ENCODE results near the gene HSBP1.

The HSBP1 gene

DNA sequence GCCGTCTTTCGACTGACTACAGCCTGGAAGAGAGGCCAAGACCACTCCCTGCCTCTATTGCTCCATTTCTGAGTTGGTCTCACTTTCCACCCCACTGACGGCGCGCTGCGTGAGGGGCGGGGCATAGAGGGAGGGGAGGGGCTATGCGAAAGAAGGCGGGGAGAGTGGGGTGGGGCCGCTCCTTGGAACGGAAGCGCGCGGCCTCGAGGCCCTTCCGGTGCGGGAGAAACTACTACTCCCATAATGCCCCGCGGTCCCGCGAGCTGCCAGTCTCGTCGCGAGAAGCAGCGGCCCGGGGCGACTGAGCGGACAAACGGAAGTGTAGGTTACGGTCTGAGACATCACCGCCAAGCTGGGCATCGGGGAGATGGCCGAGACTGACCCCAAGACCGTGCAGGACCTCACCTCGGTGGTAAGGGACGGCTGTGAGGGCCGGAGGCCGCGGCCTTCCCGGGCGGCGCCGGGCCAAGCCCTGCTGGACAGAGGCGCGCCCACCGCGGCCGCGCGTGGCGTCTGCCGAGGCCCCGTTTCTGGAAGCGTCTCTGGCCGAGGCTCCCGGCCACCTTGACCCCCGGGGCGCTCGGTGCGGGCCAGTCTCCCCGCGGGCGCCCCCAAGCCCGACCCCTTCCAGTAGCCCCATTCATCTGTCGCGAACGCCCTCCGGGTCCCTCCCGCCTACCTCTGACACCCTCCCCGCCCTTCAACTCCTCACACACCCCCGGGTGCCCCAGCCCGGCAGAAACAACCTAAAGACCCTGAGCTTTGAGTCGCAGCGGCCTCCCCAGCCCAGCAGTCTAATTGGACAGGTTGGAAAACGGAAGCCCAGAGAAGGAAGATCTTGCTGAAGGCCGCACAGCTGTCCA, at the start of gene HSBP1:
Gene HSBP1 (plus strand): TSS at position 269 of the 863 bp plus-strand sequence. CDS start 99 bp downstream, at position 368.
- DNase-seq, result peak; percentile 95

DNA sequence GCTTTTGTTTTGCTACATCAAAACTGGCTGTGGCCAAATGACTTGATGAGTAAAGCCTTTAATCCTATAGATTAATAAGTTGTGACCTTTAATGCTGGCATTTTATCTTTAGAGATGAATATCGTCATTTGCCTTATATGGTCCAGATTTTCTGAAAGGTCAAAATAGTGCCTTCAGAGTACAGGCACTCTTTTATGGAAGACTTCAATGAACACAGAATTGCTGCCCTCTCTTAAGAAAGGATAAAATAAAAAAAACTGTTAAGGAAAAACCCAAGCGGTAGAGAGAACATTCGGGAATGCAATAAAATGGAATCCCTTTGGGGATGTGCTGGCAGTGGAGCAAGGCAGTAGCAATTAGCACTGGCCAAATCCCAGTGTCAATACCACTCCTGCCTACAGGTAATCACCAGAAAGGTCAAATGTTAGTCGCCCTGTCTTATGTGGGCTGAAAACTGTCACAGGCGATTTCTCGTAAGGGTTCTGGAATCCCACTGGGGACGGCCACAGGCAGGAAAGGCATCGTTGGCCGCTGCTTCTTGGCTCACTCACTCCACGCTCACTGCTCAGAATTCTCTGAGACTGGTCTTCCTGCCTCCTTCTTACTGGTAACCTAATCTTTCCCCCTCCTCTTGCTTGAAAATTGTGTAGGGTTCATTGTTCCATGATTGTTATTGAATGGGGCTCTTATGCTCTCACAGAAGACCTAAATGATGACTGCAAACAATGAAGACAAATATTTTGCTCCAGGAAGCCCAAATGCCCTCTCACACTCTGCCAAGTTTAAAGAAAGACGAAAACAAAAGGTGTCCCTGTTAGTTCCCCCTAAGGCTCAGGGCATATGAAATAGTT, 45.4 kb upstream of the HSBP1 start:
- DNase-seq, result no peak

DNA sequence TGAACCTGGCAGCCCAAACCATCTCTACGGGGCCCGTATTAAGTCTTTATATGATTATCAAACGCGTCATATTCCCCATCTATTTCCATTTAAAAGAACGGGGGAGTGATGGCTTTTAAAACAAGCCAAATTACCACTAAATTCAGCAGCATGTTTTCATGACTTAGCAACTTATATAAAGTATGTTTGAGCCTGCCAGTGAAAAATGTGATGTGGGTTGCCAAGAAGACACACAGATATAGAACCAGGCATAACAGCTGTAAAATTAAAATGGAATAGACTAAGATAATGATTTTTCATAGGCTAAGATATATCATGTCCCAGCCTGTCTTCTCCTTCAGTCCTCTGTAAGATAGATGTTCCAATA, 44.8 kb upstream of the HSBP1 start:
- no peak for DNase-seq

DNA sequence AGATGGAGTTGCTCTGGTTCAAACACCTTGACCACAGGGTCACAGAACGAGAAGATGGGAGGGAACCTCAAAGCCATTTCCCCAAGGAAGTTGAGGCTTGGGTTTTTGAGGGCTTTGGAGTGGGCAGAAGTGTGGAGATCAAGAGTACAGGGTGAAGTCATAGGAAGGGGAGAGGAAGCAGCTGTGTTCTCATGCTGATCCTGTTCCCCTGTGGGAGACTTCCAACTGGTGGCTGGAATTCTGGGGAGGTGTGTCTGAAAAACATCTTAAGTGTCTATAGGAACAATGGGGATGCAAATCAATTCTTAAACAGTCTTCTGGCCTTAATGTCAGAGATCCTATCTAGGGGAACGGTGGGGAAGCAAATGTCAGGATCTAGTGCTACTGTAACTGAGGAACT, 38.8 kb upstream of the HSBP1 start:
- no peak for DNase-seq

DNA sequence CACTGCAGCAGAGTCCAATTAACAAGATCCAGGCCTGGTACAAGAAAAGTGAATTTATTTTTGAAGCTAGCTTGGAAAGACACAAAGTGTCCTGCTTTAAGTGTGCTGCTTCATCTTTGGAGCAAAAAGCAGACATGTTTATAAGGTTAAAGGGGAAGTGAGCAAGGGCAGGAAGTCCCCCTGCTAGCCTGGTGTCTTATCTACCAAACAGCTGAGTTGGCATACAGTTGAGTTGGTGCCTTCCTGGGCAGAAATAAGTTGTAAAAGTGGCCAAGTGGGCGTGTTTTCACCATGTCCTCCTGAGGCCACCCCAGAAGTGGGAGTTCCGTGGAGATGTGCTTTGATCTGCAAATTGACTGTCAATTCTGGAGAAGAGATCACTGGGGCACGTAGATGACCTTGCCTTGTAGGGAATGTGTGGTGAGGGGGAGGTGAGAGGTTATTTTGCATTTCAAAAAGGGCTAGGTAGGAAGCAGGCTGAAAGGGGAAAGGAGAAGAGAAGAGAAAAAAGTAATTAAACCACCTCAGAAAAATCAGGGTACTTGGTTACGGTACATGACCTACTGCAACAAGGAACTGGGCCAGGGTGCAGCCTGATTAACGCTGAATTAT, 38.3 kb upstream of the HSBP1 start:
- DNase-seq, result no peak

DNA sequence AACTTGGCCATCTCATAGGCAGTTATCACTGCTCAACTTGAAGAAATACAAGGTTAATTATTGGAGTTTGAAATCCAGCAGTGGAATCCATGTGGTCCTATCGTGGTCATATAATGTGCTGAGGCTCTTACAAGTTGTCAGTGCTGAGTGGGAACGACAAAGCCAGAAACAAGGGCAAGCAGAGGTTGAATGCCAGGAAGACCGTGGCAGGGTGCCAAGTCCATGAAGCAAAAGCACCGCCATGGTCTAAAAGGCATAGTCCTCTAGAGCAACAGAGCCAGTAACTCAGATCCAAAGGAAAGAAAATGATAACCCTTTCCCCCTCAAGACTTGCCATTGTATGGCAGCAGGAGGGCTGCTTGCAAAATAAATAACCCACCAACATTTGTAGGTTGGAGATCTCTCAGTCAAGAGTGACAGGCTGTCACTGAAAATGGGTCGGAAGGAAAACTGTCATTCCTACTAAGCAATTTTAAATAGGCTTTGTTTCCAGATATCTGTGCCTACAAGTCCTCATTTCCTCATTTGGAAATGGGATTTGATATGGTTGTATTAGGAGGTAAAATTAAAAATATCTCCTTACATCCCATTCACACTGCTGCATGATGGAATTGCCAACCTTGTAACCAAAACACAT, 36.4 kb upstream of the HSBP1 start:
- no peak for DNase-seq

DNA sequence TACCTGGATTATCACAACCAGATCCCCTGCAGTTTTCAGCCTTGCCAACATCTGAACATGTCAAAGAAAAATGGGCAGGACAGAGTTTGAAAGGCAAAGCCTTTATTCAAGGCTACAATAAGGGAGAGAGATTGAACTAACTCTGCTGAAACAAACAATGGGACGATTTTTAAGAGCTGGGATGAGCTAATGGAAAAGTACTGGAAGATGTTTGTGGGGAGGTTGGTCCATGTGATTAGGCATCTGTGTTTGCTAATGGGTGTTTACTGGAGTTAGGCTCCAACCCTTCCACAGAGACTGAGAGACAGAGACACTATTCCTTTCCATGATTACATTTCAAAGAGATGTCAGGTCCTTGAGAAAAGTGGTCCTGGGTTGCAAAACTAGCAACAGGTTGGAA, 35.0 kb upstream of the HSBP1 start:
- no peak for DNase-seq

DNA sequence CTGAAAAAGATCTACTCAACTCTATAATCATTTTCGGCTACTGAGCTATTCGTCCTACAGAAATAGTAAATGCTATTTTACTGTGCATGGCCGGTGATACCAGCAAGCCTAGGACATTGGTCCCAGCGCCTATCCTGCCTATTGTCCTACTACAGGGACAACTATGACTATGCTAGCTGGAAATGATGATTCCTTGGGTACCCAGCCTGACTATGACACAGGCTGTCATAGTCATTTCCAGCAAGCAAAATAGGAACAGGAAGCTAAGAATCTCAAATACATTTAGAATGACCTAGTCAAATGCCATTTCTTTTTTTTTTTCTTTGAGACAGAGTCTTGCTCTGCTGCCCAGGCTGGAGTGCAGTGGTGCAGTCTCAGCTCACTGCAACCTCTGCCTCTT, 33.7 kb upstream of the HSBP1 start:
- no peak for DNase-seq

DNA sequence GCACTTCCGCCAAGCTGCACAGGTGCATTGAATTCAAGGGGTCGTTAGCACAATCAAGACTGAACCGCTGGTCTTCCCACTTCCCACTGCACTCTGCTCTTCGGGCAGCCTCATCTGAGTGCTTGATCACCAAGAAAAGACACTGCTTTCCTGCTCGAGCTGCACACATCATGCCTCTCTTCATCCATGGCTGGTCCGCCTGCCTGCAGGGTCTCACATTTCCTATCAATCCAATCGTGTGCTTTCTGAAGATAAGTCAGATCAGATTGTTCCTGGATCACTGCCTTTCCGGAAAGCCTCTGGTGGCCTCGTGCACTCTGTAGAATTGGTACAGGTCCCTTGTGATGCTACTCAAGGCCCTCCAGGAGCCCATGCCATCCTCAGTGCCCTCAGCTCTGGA, 30.8 kb upstream of the HSBP1 start:
- no peak for DNase-seq

DNA sequence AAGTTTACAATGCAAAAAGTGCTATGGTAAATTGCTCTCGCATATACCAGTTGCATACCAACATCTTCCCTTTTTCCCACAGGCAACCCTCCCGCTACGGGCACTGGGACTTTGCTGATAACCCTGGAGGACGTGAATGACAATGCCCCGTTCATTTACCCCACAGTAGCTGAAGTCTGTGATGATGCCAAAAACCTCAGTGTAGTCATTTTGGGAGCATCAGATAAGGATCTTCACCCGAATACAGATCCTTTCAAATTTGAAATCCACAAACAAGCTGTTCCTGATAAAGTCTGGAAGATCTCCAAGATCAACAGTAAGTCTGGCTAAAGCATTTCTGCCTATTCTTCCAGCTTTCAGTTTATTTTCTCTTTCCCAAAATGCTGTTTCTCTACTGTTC, 27.9 kb upstream of the HSBP1 start:
- DNase-seq, result no peak

DNA sequence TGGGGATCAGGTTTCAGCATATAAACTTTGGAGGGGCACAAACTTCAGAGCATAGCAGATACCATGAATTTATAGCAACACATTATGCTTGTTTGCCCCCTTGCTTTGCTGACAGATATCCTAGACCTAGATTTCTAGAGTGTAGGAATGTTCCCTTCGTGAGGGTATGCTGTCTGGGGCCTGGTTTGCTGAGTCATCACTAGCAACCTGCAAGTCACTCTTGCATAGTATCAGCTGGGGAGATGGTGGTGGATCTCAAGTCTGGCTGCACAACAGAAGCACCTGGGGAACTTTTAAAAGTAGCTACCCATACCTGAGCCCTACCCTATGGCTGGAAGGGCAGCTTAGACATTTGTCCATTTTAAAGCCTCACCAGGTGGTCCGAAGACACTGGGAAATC, 22.3 kb upstream of the HSBP1 start:
- no peak for DNase-seq

DNA sequence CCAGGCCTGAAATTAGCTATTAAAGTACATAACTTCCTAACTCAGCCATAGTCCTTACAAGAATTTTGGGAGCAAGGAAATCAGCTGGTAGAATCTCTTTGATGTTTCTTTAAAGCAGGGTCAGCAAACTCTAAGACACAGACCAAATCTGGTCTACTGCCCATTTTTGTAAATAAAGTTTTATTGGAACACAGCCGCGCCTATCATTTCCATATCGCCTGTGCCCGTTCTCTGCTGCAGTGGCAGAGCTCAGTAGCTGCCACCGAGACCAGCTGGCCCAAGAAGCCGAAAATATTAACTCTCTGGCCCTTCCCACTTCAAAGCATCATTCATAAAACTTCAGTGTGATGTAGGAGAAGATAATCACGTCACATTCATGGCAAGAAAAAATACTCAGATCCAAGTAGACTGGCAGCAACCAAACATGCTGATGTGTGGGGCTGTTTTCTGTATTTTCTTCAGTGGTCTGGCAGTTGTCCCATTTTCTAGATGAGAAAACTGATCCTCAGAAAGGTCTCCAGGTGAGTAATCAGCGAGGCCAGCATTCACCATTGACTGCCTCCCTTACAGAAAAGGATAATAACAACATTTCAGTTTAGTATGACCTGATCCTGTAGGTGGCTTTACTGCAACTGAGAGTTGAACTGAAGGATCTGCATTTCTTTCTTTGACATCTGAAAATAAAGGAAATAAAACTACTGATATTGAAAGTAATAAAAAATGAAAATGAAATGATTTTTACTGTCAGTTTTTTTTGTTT, 18.0 kb upstream of the HSBP1 start:
- no peak for DNase-seq

DNA sequence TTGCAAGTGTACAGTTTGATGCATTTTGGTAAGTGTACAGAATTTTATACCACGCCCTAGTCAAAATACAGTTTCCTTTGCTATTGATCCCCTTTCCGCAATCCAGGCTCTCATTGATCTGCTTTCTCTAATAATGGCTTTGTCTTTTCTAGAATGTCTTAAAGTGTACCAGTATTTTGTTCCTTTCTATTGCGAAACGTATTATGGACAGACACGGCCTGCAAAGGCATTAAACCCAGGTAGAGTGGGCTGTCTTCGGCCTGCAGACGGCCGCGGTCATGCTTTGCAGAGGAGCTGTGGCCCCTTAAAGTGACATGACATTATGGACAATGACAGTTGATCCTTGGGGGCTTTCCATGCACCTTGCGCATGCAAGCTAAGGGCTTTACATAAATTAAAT, 15.9 kb upstream of the HSBP1 start:
- no peak for DNase-seq

DNA sequence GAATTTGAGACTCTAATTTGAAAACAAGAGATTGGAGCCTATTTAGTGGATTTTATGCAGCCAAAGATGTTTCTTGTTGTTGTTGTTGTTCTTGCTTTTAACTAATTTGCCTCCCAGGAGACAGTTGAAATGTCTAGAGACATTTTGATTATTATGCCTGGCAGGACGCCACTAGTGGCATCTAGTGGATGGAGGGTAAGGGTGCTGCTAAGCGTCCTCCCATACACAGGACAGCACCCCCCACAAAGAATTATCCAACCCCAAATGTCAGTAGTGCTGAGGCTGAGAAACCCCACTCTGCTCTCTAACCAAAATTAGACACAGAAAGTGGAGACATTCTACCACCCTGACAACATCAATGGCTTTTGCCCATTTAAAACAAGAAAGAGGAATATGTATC, 15.4 kb upstream of the HSBP1 start:
- DNase-seq, result no peak

DNA sequence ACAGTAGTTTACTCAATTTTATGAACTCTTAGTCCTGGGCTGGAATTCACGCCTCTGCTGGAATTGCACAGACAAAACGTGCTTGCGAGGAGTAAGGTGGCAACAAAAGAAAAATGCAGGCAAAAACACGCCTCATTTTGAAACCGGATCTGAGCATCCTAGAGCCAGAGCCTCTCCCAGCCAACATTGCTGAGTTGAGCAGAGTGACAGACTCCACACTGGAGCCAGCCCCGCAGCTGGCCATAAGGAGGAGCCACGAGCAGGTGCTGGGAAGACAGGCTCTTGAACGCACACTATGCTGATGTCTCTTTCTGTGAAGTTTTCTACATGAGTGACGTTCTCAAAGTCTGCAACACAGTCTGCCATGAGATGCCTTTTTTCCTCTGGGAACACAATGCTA, 14.6 kb upstream of the HSBP1 start:
- no peak for DNase-seq

DNA sequence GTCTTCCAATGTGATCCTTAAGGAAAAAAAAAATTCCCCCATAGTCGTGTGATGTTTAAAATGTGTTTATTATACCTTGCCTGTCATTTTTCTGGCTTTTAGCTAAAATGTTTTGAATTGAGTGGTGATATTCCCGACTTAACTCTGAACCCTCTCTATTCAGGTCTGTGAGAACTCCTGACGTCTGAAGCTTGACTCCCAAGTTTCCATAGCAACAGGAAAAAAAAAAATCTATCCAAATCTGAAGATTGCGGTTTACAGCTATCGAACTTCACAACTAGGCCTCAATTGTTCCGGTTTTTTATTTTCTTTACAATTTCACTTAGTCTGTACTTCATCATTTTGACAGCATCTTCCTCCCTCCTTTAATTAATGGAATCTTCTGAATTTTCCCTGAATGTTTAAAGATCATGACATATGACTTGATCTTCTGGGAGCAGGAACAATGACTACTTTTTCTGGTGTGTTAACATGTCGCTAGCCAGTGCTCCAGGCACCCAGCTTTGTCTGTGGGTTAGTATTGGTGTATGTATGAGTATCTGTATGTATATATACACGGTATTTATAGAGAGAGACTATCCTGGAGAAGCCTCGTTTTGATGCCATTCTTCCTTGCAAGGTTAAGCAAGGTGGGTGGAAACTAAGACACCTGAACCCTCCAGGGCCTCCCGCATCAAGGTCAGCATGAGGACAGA, 12.8 kb upstream of the HSBP1 start:
- DNase-seq, result no peak

DNA sequence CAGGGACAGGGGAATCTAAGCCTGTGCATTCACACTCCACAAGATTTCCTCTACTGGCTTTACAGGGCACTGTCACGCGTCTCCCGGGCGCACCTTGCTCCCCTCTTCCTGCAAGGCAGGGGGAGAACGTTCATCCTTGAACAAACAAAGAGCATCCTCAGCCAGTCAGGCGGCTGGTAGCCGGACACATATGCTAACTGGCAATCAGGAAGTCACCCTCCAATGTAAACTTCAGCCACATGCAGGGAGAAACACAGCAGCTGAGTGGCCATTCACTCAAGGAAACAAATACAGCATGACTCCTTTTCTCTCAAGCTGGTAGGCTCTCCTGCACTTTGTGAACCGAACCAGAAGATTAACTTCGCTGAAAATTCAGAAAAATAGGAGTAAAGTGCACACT, 10.8 kb upstream of the HSBP1 start:
- no peak for DNase-seq

DNA sequence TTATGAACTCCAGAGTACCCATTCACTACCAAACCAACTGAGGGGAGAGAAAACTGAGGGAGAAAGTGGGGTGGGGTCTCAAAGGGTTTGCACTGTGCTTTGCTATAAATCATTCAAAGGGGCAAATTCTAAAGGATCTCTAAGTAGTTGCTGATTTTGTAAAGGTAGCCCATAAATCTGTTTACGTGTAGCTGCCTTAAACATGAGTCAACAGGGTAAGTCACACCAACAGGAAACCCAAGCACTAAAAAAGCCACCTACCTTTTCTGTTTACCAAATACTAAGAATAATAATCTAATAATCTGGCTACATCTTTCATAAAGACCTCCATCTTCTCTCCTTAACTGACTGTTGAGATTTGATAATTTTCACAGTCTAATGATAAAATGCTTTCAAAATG, 8.4 kb upstream of the HSBP1 start:
- no peak for DNase-seq

DNA sequence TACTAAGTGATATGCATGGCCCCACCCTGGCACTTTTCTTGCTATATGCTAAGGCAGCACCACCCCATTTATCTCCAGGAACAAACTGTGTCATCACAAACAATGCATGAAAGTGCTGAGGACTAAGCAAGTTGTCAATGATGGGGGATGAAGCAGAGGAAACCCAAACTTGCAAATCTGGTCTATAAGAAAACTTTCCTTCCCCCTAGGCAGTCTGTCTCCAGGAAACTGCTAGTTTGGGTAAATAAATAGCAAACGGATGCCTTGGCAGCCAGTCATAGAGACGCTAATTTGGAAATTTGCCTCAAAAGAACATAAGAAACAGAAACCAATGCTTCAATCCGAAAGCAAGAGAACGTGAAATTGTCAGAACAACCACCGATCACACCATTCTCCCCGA, 5.6 kb upstream of the HSBP1 start:
- DNase-seq, result peak; percentile 7

DNA sequence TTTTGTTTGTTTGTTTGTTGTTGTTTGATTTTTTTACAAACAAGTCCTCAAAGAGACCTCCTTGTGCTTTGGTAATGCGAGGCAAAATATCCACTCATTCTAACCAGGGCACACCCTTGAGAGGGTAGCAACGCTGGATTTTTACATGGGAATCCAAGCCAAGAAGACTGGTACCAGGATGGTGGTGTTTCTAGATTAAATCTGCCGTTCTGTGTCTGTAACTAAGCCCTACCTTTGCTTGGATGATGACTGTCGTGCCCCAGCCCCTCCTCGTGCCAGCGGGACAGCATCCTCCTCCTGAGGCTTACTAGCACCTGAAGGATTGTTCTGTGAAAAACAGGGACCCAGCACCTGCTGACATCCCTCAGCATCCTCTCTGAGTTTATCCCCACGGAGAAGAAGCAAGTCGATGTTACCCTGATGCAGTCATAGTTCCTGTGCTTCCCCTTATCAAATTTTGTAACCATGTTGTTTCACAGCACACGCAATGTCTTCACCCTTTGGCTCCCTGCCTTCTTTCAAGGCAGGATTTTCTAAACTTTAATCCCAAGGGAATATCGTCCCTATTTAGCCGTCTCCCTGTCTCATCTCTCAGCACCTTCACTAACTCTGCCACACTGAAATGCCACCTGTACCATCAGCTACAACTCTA, 5.1 kb upstream of the HSBP1 start:
- no peak for DNase-seq

DNA sequence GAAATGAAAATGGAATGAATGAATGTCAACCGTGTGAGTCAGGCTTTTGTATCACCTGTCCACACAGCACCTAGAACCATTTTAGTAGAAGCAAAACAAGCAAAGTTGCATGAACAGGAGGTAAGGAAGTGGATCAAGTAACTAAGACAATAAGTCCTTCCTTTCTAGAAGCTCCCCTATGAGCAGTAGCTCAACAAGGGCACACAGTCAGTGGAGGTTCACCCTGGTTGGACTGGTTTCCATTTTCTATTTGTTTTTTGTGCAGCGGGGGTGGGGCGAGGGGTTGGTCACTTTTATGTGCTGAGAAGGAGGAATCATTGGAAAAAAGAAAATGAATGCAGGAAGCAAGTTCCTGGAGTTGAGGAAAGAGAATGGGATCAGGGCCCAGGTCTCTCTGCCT, 4.0 kb upstream of the HSBP1 start:
- no peak for DNase-seq

Measured in CD4-positive, alpha-beta T cell treated with Interleukin-12 subunit alpha and Interleukin-12 subunit beta, for 1 hour (primary cell).